ENCODE results near the gene DLX2. TPM values are rescaled to one million over a fixed set of nuclear protein-coding genes. Genes with fewer than 3 reads are reported as not detected.
"Not testable (repeated sequence)": the region's sequence is repeated elsewhere in the genome, so short reads cannot be mapped to it uniquely, and the experiment has no call there.

DLX2 gene
- total RNA-seq, 4 donors from 2014 or later, result not detected

- Histone ChIP-seq H3K27ac (replicated peaks in 1 of 4) (no peak overlapping the region), H3K4me3 (no peak overlapping the region), H3K36me3 (no peaks in the 10 kb centered on the region), H3K4me1 (no peaks in the 10 kb centered on the region), H3K9me3 (no peaks in the 10 kb centered on the region), H3K27me3 (peaks cover 0 to 41% (median 6%) of the 10 kb centered on the region in 4 donors)
- DNase-seq (ENCODE audit: extremely low spot score), result no peak
- intact Hi-C loops (cut with DNase I), result no loop called here
- TF ChIP-seq POLR2A (IDR thresholded peaks at IDR 0.05; ENCODE audit: low read depth) (no peak), EP300 (IDR thresholded peaks at IDR 0.05) (no peak), POLR2AphosphoS5 (IDR thresholded peaks at IDR 0.05) (no peak), CTCF (IDR thresholded peaks at IDR 0.05) (no peak)
- WGBS, result 76% methylated on average over 3 of the region's 3 CpGs
Measured at GRCh38 chr2:172114579-172114978, 11.9 kb upstream of the DLX2 start.

- H3K4me1 ChIP-seq; H3K4me3 ChIP-seq; H3K27ac ChIP-seq (replicated peaks in 1 of 4); H3K36me3 ChIP-seq; H3K9me3 ChIP-seq; DNase-seq (ENCODE audit: extremely low spot score); intact Hi-C loops (cut with DNase I): not testable (repeated sequence)
- peaks cover 0 to 45% (median 7%) of the 10 kb centered on the region in 4 donors for H3K27me3 ChIP-seq
- WGBS, result 93% methylated on average over 6 of the region's 6 CpGs
Measured at GRCh38 chr2:172114176-172114575, 11.5 kb upstream of the DLX2 start.

GRCh38 chr2:172113617-172114016 lies 10.9 kb upstream of the DLX2 start:
- no peak for TF ChIP-seq POLR2A (IDR thresholded peaks at IDR 0.05; ENCODE audit: low read depth)
- TF ChIP-seq CTCF (IDR thresholded peaks at IDR 0.05), result peak in 2 of 3 experiments; percentile 31 to 37
- H3K9me3 ChIP-seq, result no peaks in the 10 kb centered on the region
- DNase-seq (ENCODE audit: extremely low spot score), result no peak
- H3K27ac ChIP-seq (replicated peaks in 1 of 4), result no peak overlapping the region
- intact Hi-C loops (cut with DNase I), result no loop called here
- 32% methylated on average over 2 of the region's 2 CpGs for WGBS
- no peak overlapping the region for H3K4me3 ChIP-seq
- peaks cover 0 to under 1% (median 0%) of the 10 kb centered on the region in 4 donors for H3K4me1 ChIP-seq
- no peaks in the 10 kb centered on the region for H3K36me3 ChIP-seq
- H3K27me3 ChIP-seq, result peaks cover 0 to 51% (median 11%) of the 10 kb centered on the region in 4 donors

- Histone ChIP-seq H3K4me1 (peaks cover 10 to 25% (median 21%) of the 10 kb centered on the region in 4 donors), H3K4me3 (no peak overlapping the region), H3K9me3 (no peaks in the 10 kb centered on the region), H3K36me3 (no peaks in the 10 kb centered on the region), H3K27me3 (peaks cover 10 to 80% (median 39%) of the 10 kb centered on the region in 4 donors), H3K27ac (replicated peaks in 1 of 4) (no peak overlapping the region)
- 73% methylated on average over 22 of the region's 31 CpGs for WGBS
- intact Hi-C loops (cut with DNase I), result loop anchor here (10.0 kb wide), 2 partner anchors 405 to 515 kb away; no protein-coding TSS in a partner anchor
- TF ChIP-seq POLR2AphosphoS5 (IDR thresholded peaks at IDR 0.05) (no peak), POLR2A (IDR thresholded peaks at IDR 0.05; ENCODE audit: low read depth) (no peak), EP300 (IDR thresholded peaks at IDR 0.05) (no peak), CTCF (IDR thresholded peaks at IDR 0.05) (no peak)
- no peak for DNase-seq (ENCODE audit: extremely low spot score)
Measured at GRCh38 chr2:172109988-172110811, 7.5 kb upstream of the DLX2 start.

GRCh38 chr2:172109256-172109987 lies 6.7 kb upstream of the DLX2 start:
- peaks cover 10 to 80% (median 47%) of the 10 kb centered on the region in 4 donors for H3K27me3 ChIP-seq
- H3K4me1 ChIP-seq, result peaks cover 10 to 25% (median 21%) of the 10 kb centered on the region in 4 donors
- no peak overlapping the region for H3K4me3 ChIP-seq
- no peak overlapping the region for H3K27ac ChIP-seq (replicated peaks in 1 of 4)
- H3K9me3 ChIP-seq, result no peaks in the 10 kb centered on the region
- WGBS, result 52% methylated on average over 29 of the region's 29 CpGs
- DNase-seq (ENCODE audit: extremely low spot score), result no peak
- intact Hi-C loops (cut with DNase I), result loop anchor here (10.0 kb wide), 2 partner anchors 405 to 515 kb away; no protein-coding TSS in a partner anchor
- no peak for TF ChIP-seq EP300 (IDR thresholded peaks at IDR 0.05)
- TF ChIP-seq CTCF (IDR thresholded peaks at IDR 0.05), result no peak
- TF ChIP-seq POLR2AphosphoS5 (IDR thresholded peaks at IDR 0.05), result no peak
- no peak for TF ChIP-seq POLR2A (IDR thresholded peaks at IDR 0.05; ENCODE audit: low read depth)
- H3K36me3 ChIP-seq, result no peaks in the 10 kb centered on the region
